Adipocyte (in vitro differentiated cells): ENCODE measurements around the gene FAM53C.

Source experiments
- DNase-seq: peaks from one replicate; pipeline ENCODE4 v3.0.0-alpha.2; 2015; ENCODE audit warnings: low read depth
- H3K27me3 ChIP-seq: replicated peaks from 2 replicates; pipeline ENCODE4 v1.7.0; 2013; ENCODE audit warnings: mild to moderate bottlenecking, low read length, moderate library complexity; ENCODE audit not compliant: control insufficient read depth, insufficient read depth
- H3K36me3 ChIP-seq: 2 replicates; pipeline ENCODE4 v1.7.0; 2013; ENCODE audit warnings: low read length, mild to moderate bottlenecking, moderate library complexity; ENCODE audit not compliant: control insufficient read depth, insufficient read depth, severe bottlenecking
- H3K4me1 ChIP-seq: 2 replicates; pipeline ENCODE4 v1.7.0; 2013; ENCODE audit warnings: mild to moderate bottlenecking, low read length, moderate library complexity; ENCODE audit not compliant: control insufficient read depth, insufficient read depth
- H3K4me3 ChIP-seq: 2 replicates; pipeline ENCODE4 v1.7.0; 2013; ENCODE audit warnings: mild to moderate bottlenecking, low read length, moderate library complexity
- H3K9ac ChIP-seq: 2 replicates; pipeline ENCODE4 v1.7.0; 2013; ENCODE audit warnings: mild to moderate bottlenecking, low read length, moderate library complexity
- H3K9me3 ChIP-seq: 2 replicates; pipeline ENCODE4 v1.7.0; 2013; ENCODE audit warnings: mild to moderate bottlenecking, low read length, moderate library complexity; ENCODE audit not compliant: control insufficient read depth

The FAM53C gene

GRCh38 chr5:138336952-138337684, 948 bp upstream of the FAM53C start:
- Histone ChIP-seq H3K4me1 (peaks cover 12% of the 10 kb centered on the region), H3K9ac (peak overlapping the region; percentile 98), H3K4me3 (peak overlapping the region; percentile 91), H3K36me3 (peaks cover 11% of the 10 kb centered on the region), H3K27me3 (no peaks in the 10 kb centered on the region), H3K9me3 (no peaks in the 10 kb centered on the region)
- DNase-seq, result peak; percentile 95

- peak overlapping the region; percentile 98 for H3K9ac ChIP-seq
- H3K36me3 ChIP-seq, result peaks cover 21% of the 10 kb centered on the region
- H3K4me3 ChIP-seq, result peak overlapping the region; percentile 91
- DNase-seq, result no peak
- no peaks in the 10 kb centered on the region for H3K9me3 ChIP-seq
- H3K4me1 ChIP-seq, result peaks cover 12% of the 10 kb centered on the region
- H3K27me3 ChIP-seq, result no peaks in the 10 kb centered on the region
Observed at GRCh38 chr5:138338411-138339090, 485 bp downstream of the FAM53C start.

DNA sequence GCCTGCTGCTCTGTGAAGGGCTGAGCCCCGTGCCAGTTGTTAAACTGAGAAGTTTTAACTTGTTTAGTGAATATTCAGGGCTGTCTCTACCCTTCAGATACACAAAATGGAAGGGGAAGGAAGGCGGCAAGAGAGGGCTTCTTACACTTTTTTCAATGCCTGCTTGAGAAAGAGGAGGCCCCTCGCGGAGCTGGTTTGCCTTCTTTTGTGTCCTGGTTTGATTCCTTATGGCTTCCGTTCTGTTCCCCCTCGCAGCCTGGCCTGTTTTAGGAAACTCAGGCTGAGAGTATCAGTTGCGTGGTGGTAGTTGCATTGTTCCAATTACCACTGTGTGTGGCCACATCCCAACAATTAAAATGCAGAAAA, 1.0 kb downstream of the FAM53C start:
- peak overlapping the region; percentile 91 for H3K4me3 ChIP-seq
- peaks cover 12% of the 10 kb centered on the region for H3K4me1 ChIP-seq
- H3K9me3 ChIP-seq, result no peaks in the 10 kb centered on the region
- peak; percentile 61 for DNase-seq
- no peaks in the 10 kb centered on the region for H3K27me3 ChIP-seq
- H3K9ac ChIP-seq, result peak overlapping the region; percentile 98
- H3K36me3 ChIP-seq, result peaks cover 27% of the 10 kb centered on the region

GRCh38 chr5:138339464-138339863, 1.4 kb downstream of the FAM53C start:
- no peak for DNase-seq
- H3K4me3 ChIP-seq, result peak overlapping the region; percentile 91
- H3K9ac ChIP-seq, result peak overlapping the region; percentile 98
- peaks cover 30% of the 10 kb centered on the region for H3K36me3 ChIP-seq
- H3K4me1 ChIP-seq, result peaks cover 12% of the 10 kb centered on the region
- H3K27me3 ChIP-seq, result no peaks in the 10 kb centered on the region
- no peaks in the 10 kb centered on the region for H3K9me3 ChIP-seq

- Histone ChIP-seq H3K27me3 (no peaks in the 10 kb centered on the region), H3K4me1 (peaks cover 12% of the 10 kb centered on the region), H3K4me3 (peak overlapping the region; percentile 91), H3K9ac (peak overlapping the region; percentile 98), H3K9me3 (no peaks in the 10 kb centered on the region), H3K36me3 (peaks cover 36% of the 10 kb centered on the region)
- no peak for DNase-seq
Observed at GRCh38 chr5:138340008-138340407, 1.9 kb downstream of the FAM53C start.

DNA sequence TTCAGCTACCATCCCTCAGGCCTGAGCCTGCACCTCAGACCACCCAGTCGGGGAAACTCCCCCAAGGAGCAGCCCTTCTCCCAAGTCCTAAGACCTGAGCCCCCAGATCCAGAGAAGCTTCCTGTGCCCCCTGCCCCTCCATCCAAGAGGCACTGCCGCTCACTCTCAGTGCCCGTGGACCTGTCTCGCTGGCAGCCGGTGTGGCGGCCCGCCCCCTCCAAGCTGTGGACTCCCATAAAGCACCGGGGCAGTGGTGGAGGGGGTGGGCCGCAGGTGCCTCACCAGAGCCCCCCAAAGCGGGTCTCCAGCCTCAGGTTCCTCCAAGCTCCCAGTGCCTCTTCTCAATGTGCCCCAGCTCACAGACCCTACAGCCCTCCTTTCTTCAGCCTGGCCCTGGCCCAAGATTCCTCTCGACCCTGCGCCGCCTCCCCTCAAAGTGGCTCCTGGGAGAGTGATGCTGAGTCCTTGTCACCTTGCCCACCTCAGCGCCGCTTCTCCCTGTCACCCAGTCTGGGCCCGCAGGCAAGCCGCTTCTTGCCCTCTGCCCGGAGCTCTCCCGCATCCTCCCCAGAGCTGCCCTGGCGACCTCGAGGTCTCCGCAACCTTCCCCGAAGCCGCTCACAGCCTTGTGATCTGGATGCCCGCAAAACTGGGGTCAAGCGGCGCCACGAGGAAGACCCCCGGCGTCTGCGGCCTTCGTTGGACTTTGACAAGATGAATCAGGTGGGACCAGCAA, 7.0 kb downstream of the FAM53C start:
- peaks cover 16% of the 10 kb centered on the region for H3K4me1 ChIP-seq
- DNase-seq, result no peak
- H3K9me3 ChIP-seq, result no peaks in the 10 kb centered on the region
- H3K27me3 ChIP-seq, result no peaks in the 10 kb centered on the region
- H3K4me3 ChIP-seq, result no peak overlapping the region
- H3K36me3 ChIP-seq, result peaks cover 78% of the 10 kb centered on the region
- no peak overlapping the region for H3K9ac ChIP-seq

- Histone ChIP-seq H3K9me3 (no peaks in the 10 kb centered on the region), H3K36me3 (peaks cover 69% of the 10 kb centered on the region), H3K27me3 (no peaks in the 10 kb centered on the region)
Observed at GRCh38 chr5:138346889-138347288, 8.8 kb downstream of the FAM53C start.

GRCh38 chr5:138349852-138350562, 11.9 kb downstream of the FAM53C start:
- Histone ChIP-seq H3K36me3 (peaks cover 42% of the 10 kb centered on the region), H3K4me3 (peak overlapping the region; percentile 17), H3K4me1 (peaks cover 44% of the 10 kb centered on the region), H3K9ac (peak overlapping the region; percentile 23), H3K27me3 (no peaks in the 10 kb centered on the region), H3K9me3 (no peaks in the 10 kb centered on the region)
- DNase-seq, result no peak

More at GRCh38 chr5:138346889-138347288, 8.8 kb downstream of the FAM53C start:
- no peak for DNase-seq
- peaks cover 31% of the 10 kb centered on the region for H3K4me1 ChIP-seq
- no peak overlapping the region for H3K9ac ChIP-seq
- no peak overlapping the region for H3K4me3 ChIP-seq

GRCh38 chr5:138350563-138350890, 12.5 kb downstream of the FAM53C start:
- Histone ChIP-seq H3K9me3 (no peaks in the 10 kb centered on the region), H3K4me3 (no peak overlapping the region), H3K27me3 (no peaks in the 10 kb centered on the region), H3K4me1 (peaks cover 49% of the 10 kb centered on the region), H3K36me3 (peaks cover 36% of the 10 kb centered on the region), H3K9ac (no peak overlapping the region)
- no peak for DNase-seq

- Histone ChIP-seq H3K36me3 (peaks cover 31% of the 10 kb centered on the region), H3K4me1 (peaks cover 54% of the 10 kb centered on the region), H3K9ac (no peak overlapping the region), H3K27me3 (no peaks in the 10 kb centered on the region), H3K4me3 (no peak overlapping the region), H3K9me3 (no peaks in the 10 kb centered on the region)
- DNase-seq, result peak; percentile 63
Observed at GRCh38 chr5:138351056-138351455, 13.0 kb downstream of the FAM53C start.

GRCh38 chr5:138351517-138351916, 13.5 kb downstream of the FAM53C start:
- no peaks in the 10 kb centered on the region for H3K9me3 ChIP-seq
- peak overlapping the region; percentile 56 for H3K4me3 ChIP-seq
- H3K27me3 ChIP-seq, result no peaks in the 10 kb centered on the region
- H3K36me3 ChIP-seq, result peaks cover 28% of the 10 kb centered on the region
- H3K4me1 ChIP-seq, result peaks cover 57% of the 10 kb centered on the region
- H3K9ac ChIP-seq, result no peak overlapping the region
- DNase-seq, result no peak
